Natural killer cell (primary cell): ENCODE measurements around the gene RMI2. TPM values are rescaled to one million over a fixed set of nuclear protein-coding genes. Genes with fewer than 3 reads are reported as not detected.

ENCODE experiments used
- ATAC-seq, 3 donors: fragments of 150-1000 bp in 2 of 3; fragments of 200-7000 bp in 1 of 3; cut with Tn5 transposase; 1 replicate in 1 of 3; 2 replicates in 2 of 3; pipeline ENCODE4 v1.10.0; 2021; ENCODE audit warnings: mild to moderate bottlenecking in 2 of 3, moderate library complexity in 2 of 3
- DNase-seq, 2 donors: peaks; one replicate each; pipeline versions ENCODE4 v3.0.0 to v3.0.0-alpha.2; 2013 to 2021; ENCODE audit warnings: mixed read lengths in 1 of 2
- H3K27ac ChIP-seq: one replicate; pipeline ENCODE4 v1.5.1; 2013; ENCODE audit warnings: mild to moderate bottlenecking, low read length
- H3K27me3 ChIP-seq: one replicate; pipeline ENCODE4 v1.6.1; 2013; ENCODE audit warnings: low read length; ENCODE audit not compliant: control insufficient read depth, insufficient read depth
- H3K36me3 ChIP-seq: one replicate; pipeline ENCODE4 v1.6.1; 2013; ENCODE audit warnings: low read length; ENCODE audit not compliant: control insufficient read depth, insufficient read depth
- H3K4me1 ChIP-seq: one replicate; pipeline ENCODE4 v1.6.1; 2013; ENCODE audit warnings: low read length; ENCODE audit not compliant: control insufficient read depth, insufficient read depth
- H3K4me3 ChIP-seq: one replicate; pipeline ENCODE4 v1.5.1; 2013; ENCODE audit warnings: low read length
- H3K9me3 ChIP-seq: one replicate; pipeline ENCODE4 v1.6.1; 2013; ENCODE audit warnings: low read length; ENCODE audit not compliant: control insufficient read depth, insufficient read depth
- H3K27ac Mint-ChIP-seq, 2 donors: one replicate each; pipeline ENCODE4 v1.8.0; 2022; ENCODE audit warnings: mild to moderate bottlenecking in 2 of 2, mixed read lengths in 2 of 2, moderate library complexity in 1 of 2
- H3K27me3 Mint-ChIP-seq, 2 donors: one replicate each; pipeline ENCODE4 v1.8.0; 2022; ENCODE audit warnings: low read depth in 2 of 2, mixed read lengths in 2 of 2
- H3K36me3 Mint-ChIP-seq: one replicate; pipeline ENCODE4 v1.8.0; 2022; ENCODE audit warnings: mixed read lengths
- H3K4me1 Mint-ChIP-seq, 2 donors: one replicate each; pipeline ENCODE4 v1.8.0; 2022; ENCODE audit warnings: mixed read lengths in 2 of 2
- H3K4me3 Mint-ChIP-seq: one replicate; pipeline ENCODE4 v1.8.0; 2022; ENCODE audit warnings: mild to moderate bottlenecking, moderate library complexity, mixed read lengths
- H3K9me3 Mint-ChIP-seq, 2 donors: one replicate each; pipeline ENCODE4 v1.8.0; 2022; ENCODE audit warnings: mixed read lengths in 2 of 2
- WGBS: methylation state at CpG from one replicate; pipeline ENCODE4 v1.1.7; 2013; ENCODE audit warnings: missing lambda C conversion rate; ENCODE audit not compliant: insufficient coverage; 5-methylcytosine and 5-hydroxymethylcytosine counted together
- intact Hi-C: fragments of 100-400 bp; cut with micrococcal nuclease; formaldehyde crosslinking; loops from one replicate; pipeline ENCODE4 v1.14.2; 2022
- total RNA-seq, 4 donors: library from RNA; stranded (reverse); fragments of 120-200 nt in 1 of 4; gene quantifications; one replicate each; pipeline versions ENCODE4 v1.2.3 to v1.2.4, GENCODE V29; 2013 to 2022
- TF ChIP-seq, protein P1 (sequence below): fragments of 200-600 bp; IDR thresholded peaks from one replicate; pipeline ENCODE4 v1.8.0; 2022; ENCODE audit warnings: antibody characterized with exemption

The RMI2 gene
- total RNA-seq, 3 donors from 2014 or later (not counting 1 experiment from before 2014, with no cell fraction given) = 0.83 to 1.1 (median 0.93) TPM

- Histone ChIP-seq H3K9me3 (no peaks in the 10 kb centered on the region), H3K4me1 (no peaks in the 10 kb centered on the region), H3K27ac (no peak overlapping the region), H3K4me3 (no peak overlapping the region), H3K36me3 (no peaks in the 10 kb centered on the region), H3K27me3 (no peaks in the 10 kb centered on the region)
- DNase-seq (no peak), ATAC-seq (no peak)
- Mint-ChIP-seq H3K4me3 (no peak overlapping the region), H3K27me3 (no peaks in the 10 kb centered on the region), H3K4me1 (no peaks in the 10 kb centered on the region), H3K36me3 (no peaks in the 10 kb centered on the region), H3K9me3 (no peaks in the 10 kb centered on the region), H3K27ac (no peak overlapping the region)
- TF ChIP-seq, protein P1, sequence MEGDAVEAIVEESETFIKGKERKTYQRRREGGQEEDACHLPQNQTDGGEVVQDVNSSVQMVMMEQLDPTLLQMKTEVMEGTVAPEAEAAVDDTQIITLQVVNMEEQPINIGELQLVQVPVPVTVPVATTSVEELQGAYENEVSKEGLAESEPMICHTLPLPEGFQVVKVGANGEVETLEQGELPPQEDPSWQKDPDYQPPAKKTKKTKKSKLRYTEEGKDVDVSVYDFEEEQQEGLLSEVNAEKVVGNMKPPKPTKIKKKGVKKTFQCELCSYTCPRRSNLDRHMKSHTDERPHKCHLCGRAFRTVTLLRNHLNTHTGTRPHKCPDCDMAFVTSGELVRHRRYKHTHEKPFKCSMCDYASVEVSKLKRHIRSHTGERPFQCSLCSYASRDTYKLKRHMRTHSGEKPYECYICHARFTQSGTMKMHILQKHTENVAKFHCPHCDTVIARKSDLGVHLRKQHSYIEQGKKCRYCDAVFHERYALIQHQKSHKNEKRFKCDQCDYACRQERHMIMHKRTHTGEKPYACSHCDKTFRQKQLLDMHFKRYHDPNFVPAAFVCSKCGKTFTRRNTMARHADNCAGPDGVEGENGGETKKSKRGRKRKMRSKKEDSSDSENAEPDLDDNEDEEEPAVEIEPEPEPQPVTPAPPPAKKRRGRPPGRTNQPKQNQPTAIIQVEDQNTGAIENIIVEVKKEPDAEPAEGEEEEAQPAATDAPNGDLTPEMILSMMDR = no peak
- 94% methylated on average over 22 of the region's 22 CpGs for WGBS
- intact Hi-C loops = no loop called here
Observed at GRCh38 chr16:11399261-11399831, 54.1 kb downstream of the RMI2 start.

GRCh38 chr16:11400076-11400475 is 54.8 kb downstream of the RMI2 start:
- no peak for ATAC-seq
- WGBS = 97% methylated on average over 6 of the region's 7 CpGs
- Mint-ChIP-seq H3K4me1 (no peaks in the 10 kb centered on the region), H3K27ac (no peak overlapping the region), H3K9me3 (no peaks in the 10 kb centered on the region), H3K36me3 (no peaks in the 10 kb centered on the region), H3K27me3 (no peaks in the 10 kb centered on the region), H3K4me3 (no peak overlapping the region)
- H3K9me3 ChIP-seq = no peaks in the 10 kb centered on the region
- no peak overlapping the region for H3K27ac ChIP-seq
- no peak for DNase-seq
- H3K36me3 ChIP-seq = no peaks in the 10 kb centered on the region
- no peaks in the 10 kb centered on the region for H3K4me1 ChIP-seq
- TF ChIP-seq, protein P1 = no peak
- H3K4me3 ChIP-seq = no peak overlapping the region
- intact Hi-C loops = no loop called here
- no peaks in the 10 kb centered on the region for H3K27me3 ChIP-seq

Other genes starting within 250 kb of the RMI2 start
- 10 to 100 TPM; 21.7 to 74.7 (median 27.2) TPM for gene SOCS1, start 89.3 kb upstream of the RMI2 start, total RNA-seq
- not detected for gene TNP2, start 76.1 kb upstream of the RMI2 start, total RNA-seq
- gene PRM3, start 71.8 kb upstream of the RMI2 start, total RNA-seq = not detected
- gene PRM2, start 69.0 kb upstream of the RMI2 start, total RNA-seq = not detected
- not detected for gene PRM1, start 64.1 kb upstream of the RMI2 start, total RNA-seq
- 100 to 1,000 TPM; 584 to 772 (median 726) TPM for gene LITAF, start 241.5 kb downstream of the RMI2 start, total RNA-seq